SK-N-SH (cell line): ENCODE measurements around the gene CNTNAP5. TPM values are rescaled to one million over a fixed set of nuclear protein-coding genes. Genes with fewer than 3 reads are reported as not detected.

Experiments
- CTCF ChIA-PET: fragments of 300-600, 350-600 bp; formaldehyde crosslinking; extraction: SDS; loops from one replicate; lab custom pipeline; 2021; lab: Yijun Ruan, JAX
- POLR2A ChIA-PET: fragments of 350-600 bp; sonication (Branson Sonifier 250); formaldehyde crosslinking; extraction: SDS; loops from one replicate; lab custom pipeline; 2020; ENCODE audit warnings: antibody characterized with exemption, inconsistent platforms; lab: Yijun Ruan, JAX
- DNase-seq: peaks from one replicate; pipeline ENCODE4 v3.0.0; 2012
- H2AFZ ChIP-seq: fragments of 200-600 bp; sonication (generic); 2 replicates; pipeline ENCODE4 v1.8.1; 2016; ENCODE audit warnings: antibody characterized with exemption, mild to moderate bottlenecking, low read depth
- H3F3A ChIP-seq: fragments of 200-600 bp; sonication (generic); replicated peaks from 2 replicates; pipeline ENCODE3; 2016; ENCODE audit warnings: antibody characterized with exemption, mild to moderate bottlenecking; ENCODE audit not compliant: insufficient read depth
- H3K27ac ChIP-seq, 2 experiments: fragments of 200-500 bp in 1 of 2; fragments of 200-600 bp in 1 of 2; sonication (Bioruptor generic) in 1 of 2; sonication (generic), shearing (Covaris generic) in 1 of 2; 2 replicates each; pipeline versions ENCODE4 v1.5.1 to v1.6.1; 2014 to 2016; ENCODE audit warnings: low read depth in 2 of 2, inconsistent platforms in 1 of 2, low read length in 1 of 2, mild to moderate bottlenecking in 1 of 2, mixed read lengths in 1 of 2
- H3K27me3 ChIP-seq: fragments of 200-600 bp; sonication (generic), shearing (Covaris generic); 2 replicates; pipeline ENCODE4 v1.6.1; 2016; ENCODE audit warnings: mixed run types; ENCODE audit not compliant: insufficient read depth
- H3K36me3 ChIP-seq, 2 experiments: fragments of 200-500 bp in 1 of 2; fragments of 200-600 bp in 1 of 2; sonication (Bioruptor generic) in 1 of 2; sonication (generic) in 1 of 2; replicated peaks in 1 of 2; 2 replicates each; pipeline versions ENCODE3 to v1.5.1; 2014 to 2016; ENCODE audit warnings: low read length in 1 of 2, mild to moderate bottlenecking in 1 of 2; ENCODE audit not compliant: insufficient read depth in 2 of 2, control insufficient read depth in 1 of 2
- H3K4me1 ChIP-seq, 2 experiments: fragments of 200-500 bp in 1 of 2; fragments of 200-600 bp in 1 of 2; sonication (Bioruptor generic) in 1 of 2; sonication (generic), shearing (Covaris generic) in 1 of 2; 2 replicates each; pipeline versions ENCODE4 v1.5.1 to v1.6.1; 2014 to 2016; ENCODE audit warnings: low read depth in 1 of 2, low read length in 1 of 2, mixed run types in 1 of 2; ENCODE audit not compliant: insufficient read depth in 2 of 2, control insufficient read depth in 1 of 2
- H3K4me2 ChIP-seq: fragments of 200-600 bp; sonication (generic), shearing (Covaris generic); 2 replicates; pipeline ENCODE4 v1.6.1; 2017; ENCODE audit warnings: mixed run types
- H3K4me3 ChIP-seq, 2 experiments: fragments of 200-500 bp in 1 of 2; fragments of 200-600 bp in 1 of 2; sonication (Bioruptor generic) in 1 of 2; sonication (generic), shearing (Covaris generic) in 1 of 2; 2 replicates each; pipeline versions ENCODE4 v1.5.1 to v1.8.1; 2014 to 2016; ENCODE audit warnings: low read depth in 2 of 2, inconsistent platforms in 1 of 2, low read length in 1 of 2, mild to moderate bottlenecking in 1 of 2, mixed read lengths in 1 of 2, moderate library complexity in 1 of 2
- H3K79me2 ChIP-seq: fragments of 200-600 bp; sonication (generic); 2 replicates; pipeline ENCODE4 v1.8.1; 2017; ENCODE audit warnings: mild to moderate bottlenecking; ENCODE audit not compliant: insufficient read depth
- H3K9ac ChIP-seq: fragments of 200-600 bp; sonication (generic); 2 replicates; pipeline ENCODE4 v1.6.1; 2017; ENCODE audit warnings: mixed run types
- H3K9me2 ChIP-seq: fragments of 200-600 bp; sonication (generic); 2 replicates; pipeline ENCODE4 v1.6.1; 2017; ENCODE audit warnings: mixed run types
- H3K9me3 ChIP-seq: fragments of 200-600 bp; sonication (generic); 2 replicates; pipeline ENCODE4 v1.6.1; 2017; ENCODE audit warnings: mixed run types, mild to moderate bottlenecking, moderate library complexity
- H4K20me1 ChIP-seq: fragments of 200-600 bp; sonication (generic); 2 replicates; pipeline ENCODE4 v1.6.1; 2017; ENCODE audit warnings: mild to moderate bottlenecking, mixed run types; ENCODE audit not compliant: insufficient read depth
- CHD2 ChIP-seq: fragments of 150-350 bp; IDR thresholded peaks from 2 replicates; pipeline ENCODE4 v1.6.1; 2018; ENCODE audit warnings: low read length; ENCODE audit not compliant: partially characterized antibody
- CTCF ChIP-seq: fragments of 200-600 bp; sonication (generic); IDR thresholded peaks from 2 replicates; pipeline ENCODE4 v1.6.1; 2017; ENCODE audit warnings: antibody characterized with exemption, mild to moderate bottlenecking, moderate library complexity
- ELF1 ChIP-seq: IDR thresholded peaks from 2 replicates; pipeline ENCODE4 v1.4.0; 2012
- FOXJ3 ChIP-seq: sonication (generic); formaldehyde crosslinking; IDR thresholded peaks from 2 replicates; pipeline ENCODE4 v1.5.1; 2020; ENCODE audit warnings: mild to moderate bottlenecking, missing genetic modification reagents
- FOXM1 ChIP-seq: IDR thresholded peaks from 2 replicates; pipeline ENCODE4 v1.4.0; 2012; ENCODE audit warnings: low read depth, mild to moderate bottlenecking
- JUND ChIP-seq: IDR thresholded peaks from 2 replicates; pipeline ENCODE4 v1.4.0; 2012
- MEF2A ChIP-seq: IDR thresholded peaks from 2 replicates; pipeline ENCODE4 v1.4.0; 2012; ENCODE audit warnings: low read depth, borderline replicate concordance
- NFIC ChIP-seq: IDR thresholded peaks from 2 replicates; pipeline ENCODE4 v1.4.0; 2012; ENCODE audit warnings: borderline replicate concordance
- PBX3 ChIP-seq: IDR thresholded peaks from 2 replicates; pipeline ENCODE4; 2012
- REST ChIP-seq: IDR thresholded peaks from 2 replicates; pipeline ENCODE4 v1.6.1; 2012; ENCODE audit warnings: mild to moderate bottlenecking, low read depth, low read length, moderate library complexity
- SMC3 ChIP-seq: IDR thresholded peaks from 2 replicates; pipeline ENCODE4 v1.6.1; 2012; ENCODE audit warnings: low read depth, low read length, improper control_type of control experiment
- TAF1 ChIP-seq: IDR thresholded peaks from 2 replicates; pipeline ENCODE4 v1.6.1; 2012; ENCODE audit warnings: low read depth, mild to moderate bottlenecking, low read length, moderate library complexity, borderline replicate concordance
- TEAD4 ChIP-seq: IDR thresholded peaks from 2 replicates; pipeline ENCODE4 v1.4.0; 2012; ENCODE audit warnings: mild to moderate bottlenecking, borderline replicate concordance; ENCODE audit not compliant: insufficient read depth
- USF2 ChIP-seq: fragments of 150-350 bp; IDR thresholded peaks from 2 replicates; pipeline ENCODE4 v1.6.1; 2017; ENCODE audit warnings: antibody characterized with exemption, low read length, low read depth, borderline replicate concordance
- WGBS: methylation state at CpG from one replicate; pipeline ENCODE4 v1.1.6; 2017; ENCODE audit warnings: low lambda C conversion rate; 5-methylcytosine and 5-hydroxymethylcytosine counted together
- polyA plus RNA-seq, 3 experiments: library from polyadenylated mRNA; depleted of rRNA; stranded (reverse); fragments of >200 nt; gene quantifications; 2 replicates each; pipeline ENCODE4 v1.2.3, GENCODE V29; 2012

CNTNAP5 gene
- polyA plus RNA-seq, 1 of the 3 experiments (the other 2 are of a cell fraction): 0.08 TPM

- ChIA-PET CTCF (interaction anchor here (1.7 kb wide), 1 partner anchor 291 kb away, joined by 5 read pairs; no protein-coding TSS in a partner anchor), POLR2A (no interaction called here)
- Histone ChIP-seq H4K20me1 (no peaks in the 10 kb centered on the region), H3K9ac (no peak overlapping the region), H3K4me3 (no peak overlapping the region), H3K9me3 (no peaks in the 10 kb centered on the region), H3K79me2 (no peaks in the 10 kb centered on the region), H3K27ac (no peak overlapping the region), H3K4me1 (peaks cover 0 to 27% of the 10 kb centered on the region in 2 experiments; a peak in 2 of 4 replicates), H3K27me3 (no peaks in the 10 kb centered on the region)
- DNase-seq: no peak
- 11% methylated on average over 2 of the region's 2 CpGs for WGBS
- TF ChIP-seq PBX3: no peak
- no peak for TF ChIP-seq USF2
- TF ChIP-seq ELF1: no peak
- TF ChIP-seq CHD2: no peak
- no peak for TF ChIP-seq MEF2A
- TF ChIP-seq CTCF: no peak
- no peak for TF ChIP-seq FOXM1
- no peak for TF ChIP-seq NFIC
- no peak for TF ChIP-seq TEAD4
- TF ChIP-seq JUND: no peak
- TF ChIP-seq TAF1: no peak
- no peak for TF ChIP-seq REST
- no peak for TF ChIP-seq FOXJ3 (CRISPR knock-in tag)
- TF ChIP-seq SMC3: no peak
- TF ChIP-seq, all 33 proteins: peak for 0
- Histone ChIP-seq H3K4me2 (no peak overlapping the region), H3F3A (no peaks in the 10 kb centered on the region), H3K9me2 (no peaks in the 10 kb centered on the region), H2AFZ (no peak overlapping the region), H3K36me3 (no peaks in the 10 kb centered on the region)
These were observed 293.8 kb downstream of the CNTNAP5 start for GRCh38 chr2:124318913-124319312.
